ENCODE data around the gene ANGPTL2. TPM values are rescaled to one million over a fixed set of nuclear protein-coding genes. Genes with fewer than 3 reads are reported as not detected.
A peak's percentile ranks its signal among the peaks of the same experiment; 100 is the strongest.

The ANGPTL2 gene
- total and polyA plus RNA-seq, 12 donors: 3.0 to 32.6 (median 11.4) TPM

DNA sequence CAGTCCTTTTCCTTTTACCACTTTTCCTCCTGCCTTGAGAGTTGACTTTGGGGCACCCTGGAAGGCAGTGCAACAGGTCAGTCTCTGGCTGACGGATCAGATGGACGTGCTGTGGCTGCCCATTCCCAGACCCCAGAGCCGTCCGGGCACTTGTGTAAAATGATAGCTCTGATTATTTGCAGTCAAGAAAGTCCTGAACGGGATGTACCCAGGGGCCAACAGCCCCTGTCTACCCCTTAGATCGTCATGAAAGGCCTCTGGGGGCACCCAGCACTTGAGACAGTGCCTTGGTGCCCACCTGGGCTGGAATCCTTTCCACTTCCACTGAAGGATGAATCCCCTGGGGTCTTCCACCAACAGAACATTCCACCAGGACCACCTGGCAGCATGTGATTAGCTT is 17.7 kb upstream of the ANGPTL2 start:
- no peaks in the 10 kb centered on the region for H3K9me3 ChIP-seq (replicated peaks in 1 of 3)
- H3K4me3 ChIP-seq: no peak overlapping the region
- H3K27me3 ChIP-seq: no peaks in the 10 kb centered on the region
- WGBS, 4 donors: 94 to 100% (median 97%) methylated on average over 4 to 6 of the region's 6 CpGs
- peak in 4 of 7 donors; percentile 1 to 34 (median 6) for DNase-seq
- no peak for TF ChIP-seq POLR2A (IDR thresholded peaks at IDR 0.05)
- TF ChIP-seq, protein P1, sequence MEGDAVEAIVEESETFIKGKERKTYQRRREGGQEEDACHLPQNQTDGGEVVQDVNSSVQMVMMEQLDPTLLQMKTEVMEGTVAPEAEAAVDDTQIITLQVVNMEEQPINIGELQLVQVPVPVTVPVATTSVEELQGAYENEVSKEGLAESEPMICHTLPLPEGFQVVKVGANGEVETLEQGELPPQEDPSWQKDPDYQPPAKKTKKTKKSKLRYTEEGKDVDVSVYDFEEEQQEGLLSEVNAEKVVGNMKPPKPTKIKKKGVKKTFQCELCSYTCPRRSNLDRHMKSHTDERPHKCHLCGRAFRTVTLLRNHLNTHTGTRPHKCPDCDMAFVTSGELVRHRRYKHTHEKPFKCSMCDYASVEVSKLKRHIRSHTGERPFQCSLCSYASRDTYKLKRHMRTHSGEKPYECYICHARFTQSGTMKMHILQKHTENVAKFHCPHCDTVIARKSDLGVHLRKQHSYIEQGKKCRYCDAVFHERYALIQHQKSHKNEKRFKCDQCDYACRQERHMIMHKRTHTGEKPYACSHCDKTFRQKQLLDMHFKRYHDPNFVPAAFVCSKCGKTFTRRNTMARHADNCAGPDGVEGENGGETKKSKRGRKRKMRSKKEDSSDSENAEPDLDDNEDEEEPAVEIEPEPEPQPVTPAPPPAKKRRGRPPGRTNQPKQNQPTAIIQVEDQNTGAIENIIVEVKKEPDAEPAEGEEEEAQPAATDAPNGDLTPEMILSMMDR (IDR thresholded peaks at IDR 0.05): no peak
- H3K4me1 ChIP-seq (replicated peaks in 1 of 2): no peaks in the 10 kb centered on the region
- no peaks in the 10 kb centered on the region for H3K36me3 ChIP-seq (replicated peaks in 1 of 2)
- intact Hi-C loops (cut with DNase I): no loop called here
- H3K27ac ChIP-seq: no peak overlapping the region

GRCh38 chr9:127139775-127140174 is 17.3 kb upstream of the ANGPTL2 start:
- Histone ChIP-seq H3K4me1 (replicated peaks in 1 of 2) (no peaks in the 10 kb centered on the region), H3K9me3 (replicated peaks in 1 of 3) (no peaks in the 10 kb centered on the region), H3K36me3 (replicated peaks in 1 of 2) (no peaks in the 10 kb centered on the region), H3K27ac (no peak overlapping the region), H3K4me3 (no peak overlapping the region), H3K27me3 (no peaks in the 10 kb centered on the region)
- 96 to 98% (median 97%) methylated on average over 6 of the region's 6 CpGs for WGBS, 4 donors
- TF ChIP-seq, protein P1 (IDR thresholded peaks at IDR 0.05): no peak
- TF ChIP-seq POLR2A (IDR thresholded peaks at IDR 0.05): no peak
- peak in 4 of 7 donors; percentile 2 to 38 (median 9) for DNase-seq
- intact Hi-C loops (cut with DNase I): no loop called here

GRCh38 chr9:127139071-127139731 is 16.8 kb upstream of the ANGPTL2 start:
- no peak overlapping the region for H3K27ac ChIP-seq
- TF ChIP-seq POLR2A (IDR thresholded peaks at IDR 0.05): no peak
- TF ChIP-seq, protein P1 (IDR thresholded peaks at IDR 0.05): no peak

DNA sequence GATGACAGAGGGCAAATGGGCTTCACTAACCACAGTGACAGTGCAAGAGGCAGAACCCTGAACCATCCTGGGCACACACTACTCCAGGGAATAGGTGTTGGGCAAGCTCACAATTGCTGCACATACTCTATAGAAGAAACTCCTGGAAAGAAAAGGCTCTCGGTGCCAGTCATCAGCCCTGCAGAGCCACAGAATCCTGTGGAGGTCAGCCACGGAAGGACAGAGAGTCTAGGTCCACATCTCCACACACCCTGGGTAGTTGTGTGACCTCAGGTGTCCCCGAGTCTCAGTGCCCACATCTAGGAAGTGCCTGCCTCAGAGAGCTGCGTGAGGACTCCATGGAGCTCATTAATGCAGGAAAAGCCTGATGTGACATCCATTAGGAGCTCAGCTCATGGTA is 16.0 kb upstream of the ANGPTL2 start:
- WGBS, 4 donors: 91 to 97% (median 92%) methylated on average over 4 of the region's 4 CpGs

More at GRCh38 chr9:127139071-127139731, 16.8 kb upstream of the ANGPTL2 start:
- 95 to 97% (median 96%) methylated on average over 4 to 8 of the region's 8 CpGs for WGBS, 4 donors
- no peaks in the 10 kb centered on the region for H3K9me3 ChIP-seq (replicated peaks in 1 of 3)
- no peak overlapping the region for H3K4me3 ChIP-seq
- intact Hi-C loops (cut with DNase I): no loop called here
- peak in 4 of 7 donors; percentile 4 to 37 (median 12) for DNase-seq
- H3K27me3 ChIP-seq: no peaks in the 10 kb centered on the region
- no peaks in the 10 kb centered on the region for H3K4me1 ChIP-seq (replicated peaks in 1 of 2)
- no peaks in the 10 kb centered on the region for H3K36me3 ChIP-seq (replicated peaks in 1 of 2)

More for the DNA sequence above, 16.0 kb upstream of the ANGPTL2 start:
- Histone ChIP-seq H3K9me3 (replicated peaks in 1 of 3) (no peaks in the 10 kb centered on the region), H3K36me3 (replicated peaks in 1 of 2) (no peaks in the 10 kb centered on the region), H3K27ac (no peak overlapping the region), H3K4me3 (no peak overlapping the region), H3K27me3 (no peaks in the 10 kb centered on the region), H3K4me1 (replicated peaks in 1 of 2) (peaks cover 0 to 3% of the 10 kb centered on the region in 2 donors)
- TF ChIP-seq, protein P1 (IDR thresholded peaks at IDR 0.05): no peak
- TF ChIP-seq POLR2A (IDR thresholded peaks at IDR 0.05): no peak
- intact Hi-C loops (cut with DNase I): no loop called here
- DNase-seq: peak in 4 of 7 donors; percentile 2 to 34 (median 6)
